Measurements from ENCODE around the gene CCSER1.

DNA sequence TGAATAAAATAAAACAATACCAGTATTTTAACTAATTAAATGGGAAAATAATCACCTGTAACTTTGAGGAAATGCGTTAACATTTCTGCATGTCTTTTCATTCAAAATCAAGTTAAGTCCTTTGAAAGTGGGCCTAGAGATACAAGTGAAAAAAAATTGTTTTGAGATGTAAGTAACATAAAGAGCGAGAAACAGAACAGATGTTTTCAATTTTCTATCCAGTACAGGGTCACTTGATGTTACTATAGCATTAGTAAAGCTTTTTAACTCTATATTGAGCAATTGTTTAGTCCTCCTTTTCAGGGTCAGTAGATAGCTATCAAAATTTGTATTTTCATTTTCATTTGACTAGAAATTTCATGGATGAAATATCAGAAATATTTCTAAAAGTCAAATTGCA lies 761.4 kb downstream of the CCSER1 start:
- TF ChIP-seq CTCF (conservative IDR thresholded peaks at IDR 0.05; ENCODE audit: low read length) (no peak), EZH2phosphoT487 (IDR thresholded peaks at IDR 0.05; ENCODE audit: borderline replicate concordance) (no peak)

Data from Loucy (cell line).